ENCODE measurements around the gene LUC7L3.

LUC7L3 gene

GRCh38 chr17:50805486-50805885, 86.1 kb downstream of the LUC7L3 start:
- TF ChIP-seq, protein P1, sequence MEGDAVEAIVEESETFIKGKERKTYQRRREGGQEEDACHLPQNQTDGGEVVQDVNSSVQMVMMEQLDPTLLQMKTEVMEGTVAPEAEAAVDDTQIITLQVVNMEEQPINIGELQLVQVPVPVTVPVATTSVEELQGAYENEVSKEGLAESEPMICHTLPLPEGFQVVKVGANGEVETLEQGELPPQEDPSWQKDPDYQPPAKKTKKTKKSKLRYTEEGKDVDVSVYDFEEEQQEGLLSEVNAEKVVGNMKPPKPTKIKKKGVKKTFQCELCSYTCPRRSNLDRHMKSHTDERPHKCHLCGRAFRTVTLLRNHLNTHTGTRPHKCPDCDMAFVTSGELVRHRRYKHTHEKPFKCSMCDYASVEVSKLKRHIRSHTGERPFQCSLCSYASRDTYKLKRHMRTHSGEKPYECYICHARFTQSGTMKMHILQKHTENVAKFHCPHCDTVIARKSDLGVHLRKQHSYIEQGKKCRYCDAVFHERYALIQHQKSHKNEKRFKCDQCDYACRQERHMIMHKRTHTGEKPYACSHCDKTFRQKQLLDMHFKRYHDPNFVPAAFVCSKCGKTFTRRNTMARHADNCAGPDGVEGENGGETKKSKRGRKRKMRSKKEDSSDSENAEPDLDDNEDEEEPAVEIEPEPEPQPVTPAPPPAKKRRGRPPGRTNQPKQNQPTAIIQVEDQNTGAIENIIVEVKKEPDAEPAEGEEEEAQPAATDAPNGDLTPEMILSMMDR (IDR thresholded peaks at IDR 0.05): no peak
